DOHH2 (cell line): ENCODE data around the gene STXBP2.

ENCODE experiments used
- EZH2phosphoT487 ChIP-seq: fragments of 200-600 bp; sonication (generic); IDR thresholded peaks from 2 replicates; pipeline ENCODE4 v1.6.1; 2017; ENCODE audit warnings: borderline replicate concordance, mild to moderate bottlenecking, antibody characterized with exemption, low read length, moderate library complexity, mixed read lengths
- TF ChIP-seq, protein P1 (sequence below): fragments of 200-600 bp; sonication (generic); IDR thresholded peaks from one replicate; pipeline ENCODE4 v1.5.1; 2014; ENCODE audit warnings: antibody characterized with exemption, mild to moderate bottlenecking, low read depth, low read length; ENCODE audit not compliant: poor library complexity, severe bottlenecking

DNA sequence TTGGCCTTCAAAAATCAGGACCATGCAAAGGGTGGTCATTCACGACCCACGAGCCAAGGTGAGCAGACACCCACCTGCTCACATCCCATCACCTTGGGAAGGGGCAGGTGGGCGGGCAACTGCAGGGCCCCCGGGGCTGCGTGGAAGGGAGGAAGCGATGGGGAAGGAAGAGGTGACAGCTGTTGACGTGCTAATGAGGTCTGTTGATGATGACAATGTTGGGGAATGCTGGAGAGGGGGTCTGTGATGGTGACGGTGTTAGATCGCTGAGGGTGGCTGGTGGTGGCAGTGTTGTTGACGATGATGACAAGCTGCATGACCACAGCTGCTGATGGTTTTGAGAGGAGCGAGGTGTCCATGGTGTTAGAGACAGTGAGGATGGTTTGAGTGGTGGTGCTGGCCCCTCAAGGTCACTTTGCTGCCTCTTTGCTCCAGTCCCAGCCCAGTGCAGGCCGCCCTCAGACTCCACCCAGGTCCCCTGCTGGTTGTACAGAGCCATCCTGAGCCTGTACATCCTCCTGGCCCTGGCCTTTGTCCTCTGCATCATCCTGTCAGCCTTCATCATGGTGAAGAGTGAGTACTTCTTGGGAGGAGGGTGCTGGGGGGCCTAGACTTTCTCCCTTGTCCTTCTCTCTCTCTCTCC is 40.9 kb downstream of the STXBP2 start:
- TF ChIP-seq, protein P1, sequence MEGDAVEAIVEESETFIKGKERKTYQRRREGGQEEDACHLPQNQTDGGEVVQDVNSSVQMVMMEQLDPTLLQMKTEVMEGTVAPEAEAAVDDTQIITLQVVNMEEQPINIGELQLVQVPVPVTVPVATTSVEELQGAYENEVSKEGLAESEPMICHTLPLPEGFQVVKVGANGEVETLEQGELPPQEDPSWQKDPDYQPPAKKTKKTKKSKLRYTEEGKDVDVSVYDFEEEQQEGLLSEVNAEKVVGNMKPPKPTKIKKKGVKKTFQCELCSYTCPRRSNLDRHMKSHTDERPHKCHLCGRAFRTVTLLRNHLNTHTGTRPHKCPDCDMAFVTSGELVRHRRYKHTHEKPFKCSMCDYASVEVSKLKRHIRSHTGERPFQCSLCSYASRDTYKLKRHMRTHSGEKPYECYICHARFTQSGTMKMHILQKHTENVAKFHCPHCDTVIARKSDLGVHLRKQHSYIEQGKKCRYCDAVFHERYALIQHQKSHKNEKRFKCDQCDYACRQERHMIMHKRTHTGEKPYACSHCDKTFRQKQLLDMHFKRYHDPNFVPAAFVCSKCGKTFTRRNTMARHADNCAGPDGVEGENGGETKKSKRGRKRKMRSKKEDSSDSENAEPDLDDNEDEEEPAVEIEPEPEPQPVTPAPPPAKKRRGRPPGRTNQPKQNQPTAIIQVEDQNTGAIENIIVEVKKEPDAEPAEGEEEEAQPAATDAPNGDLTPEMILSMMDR, result no peak
- TF ChIP-seq EZH2phosphoT487, result no peak
